HCT116 (cell line): ENCODE measurements around the gene SYNC. TPM values are rescaled to one million over a fixed set of nuclear protein-coding genes. Genes with fewer than 3 reads are reported as not detected.

Experiments used
- ATAC-seq: fragments of 200-7000 bp; cut with Tn5 transposase; 2 replicates; pipeline ENCODE4 v1.9.1; 2020; ENCODE audit warnings: mild to moderate bottlenecking, moderate library complexity
- BruUV-seq: library from RNA; stranded (reverse); fragments of 400-500 nt; replicated peaks from 2 replicates; lab custom pipeline; 2021; lab: Mats Ljungman, UMichigan
- CTCF ChIA-PET: fragments of 300-600 bp; sonication (Branson Sonifier 250); formaldehyde crosslinking; loops from one replicate; lab custom pipeline; 2021; ENCODE audit warnings: antibody characterized with exemption; lab: Charles Lee
- POLR2A ChIA-PET: fragments of 300-600, 350-600 bp; sonication (Branson Sonifier 250); formaldehyde crosslinking; loops from one replicate; lab custom pipeline; 2021; ENCODE audit warnings: antibody characterized with exemption; lab: Charles Lee
- RAD21 ChIA-PET, 2 experiments: fragments of 300-600 bp; sonication (Branson Sonifier 250); formaldehyde crosslinking; loops; one replicate each; lab custom pipeline; 2023; ENCODE audit warnings: low total read pairs in 2 of 2; ENCODE audit not compliant: uncharacterized antibody in 2 of 2, unreplicated experiment in 2 of 2, low non-redundant PET in 1 of 2; lab: Charles Lee
- DNase-seq: peaks from one replicate; pipeline ENCODE4 v3.0.0-alpha.2; 2010; ENCODE audit warnings: low read depth, low spot score
- H2AFZ ChIP-seq: fragments of 200-600 bp; shearing (Covaris generic), sonication (generic); 2 replicates; pipeline ENCODE4 v1.6.1; 2017; ENCODE audit warnings: low read depth, mixed run types, mixed read lengths, antibody characterized with exemption, low read length; ENCODE audit not compliant: poor library complexity, severe bottlenecking
- H3K27ac ChIP-seq: 2 replicates; pipeline ENCODE4 v1.5.1; 2012; ENCODE audit warnings: low read depth, low read length
- H3K27me3 ChIP-seq: fragments of 200-600 bp; sonication (generic); 2 replicates; pipeline ENCODE4 v1.6.1; 2016; ENCODE audit warnings: mixed run types, low read length, mixed read lengths; ENCODE audit not compliant: insufficient read depth
- H3K36me3 ChIP-seq, 2 experiments: fragments of 200-500 bp in 1 of 2; fragments of 200-600 bp in 1 of 2; sonication (Bioruptor generic) in 1 of 2; sonication (generic) in 1 of 2; 2 replicates each; pipeline versions ENCODE4 v1.5.1 to v1.6.1; 2014 to 2016; ENCODE audit warnings: low read length in 2 of 2, inconsistent platforms in 1 of 2, mixed read lengths in 1 of 2, mixed run types in 1 of 2; ENCODE audit not compliant: insufficient read depth in 2 of 2, control insufficient read depth in 1 of 2
- H3K4me1 ChIP-seq, 2 experiments: fragments of 200-600 bp in 1 of 2; sonication (generic) in 1 of 2; 2 replicates each; pipeline versions ENCODE4 v1.5.1 to v1.6.1; 2012 to 2017; ENCODE audit warnings: low read length in 2 of 2, inconsistent platforms in 1 of 2, mild to moderate bottlenecking in 1 of 2, mixed read lengths in 1 of 2, mixed run types in 1 of 2, moderate library complexity in 1 of 2; ENCODE audit not compliant: insufficient read depth in 2 of 2, control insufficient read depth in 1 of 2
- H3K4me2 ChIP-seq: fragments of 200-600 bp; sonication (generic); 2 replicates; pipeline ENCODE4 v1.6.1; 2017; ENCODE audit warnings: mixed run types, low read length, mixed read lengths
- H3K4me3 ChIP-seq, 2 experiments: fragments of 200-600 bp in 1 of 2; sonication (generic) in 1 of 2; replicated peaks in 1 of 2; 2 replicates each; pipeline ENCODE4 v1.5.1; 2011 to 2016; ENCODE audit warnings: low read length in 2 of 2, control low read depth in 1 of 2, low read depth in 1 of 2, mild to moderate bottlenecking in 1 of 2, mixed read lengths in 1 of 2, mixed run types in 1 of 2
- H3K79me2 ChIP-seq: fragments of 200-600 bp; sonication (generic); 2 replicates; pipeline ENCODE4 v1.6.1; 2017; ENCODE audit warnings: mild to moderate bottlenecking, mixed run types, low read length, moderate library complexity, mixed read lengths; ENCODE audit not compliant: insufficient read depth
- H3K9ac ChIP-seq: fragments of 200-600 bp; sonication (generic); 2 replicates; pipeline ENCODE4 v1.6.1; 2016; ENCODE audit warnings: low read length, mixed read lengths
- H3K9me2 ChIP-seq: fragments of 200-600 bp; sonication (generic), shearing (Covaris generic); 2 replicates; pipeline ENCODE4 v1.6.1; 2017; ENCODE audit warnings: mixed run types, mild to moderate bottlenecking, moderate library complexity; ENCODE audit not compliant: insufficient read depth
- H3K9me3 ChIP-seq, 2 experiments: fragments of 200-500 bp in 1 of 2; fragments of 200-600 bp in 1 of 2; sonication (Bioruptor generic) in 1 of 2; sonication (generic) in 1 of 2; 2 replicates each; pipeline ENCODE4 v1.6.1; 2014 to 2017; ENCODE audit warnings: low read length in 2 of 2, mixed read lengths in 2 of 2, inconsistent platforms in 1 of 2, low read depth in 1 of 2, mild to moderate bottlenecking in 1 of 2, mixed run types in 1 of 2, moderate library complexity in 1 of 2; ENCODE audit not compliant: control insufficient read depth in 1 of 2, insufficient read depth in 1 of 2
- H4K20me1 ChIP-seq: fragments of 200-600 bp; sonication (generic), shearing (Covaris generic); 2 replicates; pipeline ENCODE4 v1.6.1; 2017; ENCODE audit warnings: mixed run types, mild to moderate bottlenecking, moderate library complexity; ENCODE audit not compliant: insufficient read depth
- ATF3 ChIP-seq: IDR thresholded peaks from 2 replicates; pipeline ENCODE4 v1.6.1; 2012
- CEBPB ChIP-seq: IDR thresholded peaks from 2 replicates; pipeline ENCODE4 v1.6.1; 2012; ENCODE audit warnings: low read depth
- ELF1 ChIP-seq: IDR thresholded peaks from 2 replicates; pipeline ENCODE4 v1.6.1; 2012; ENCODE audit warnings: low read depth, borderline replicate concordance
- FOSL1 ChIP-seq: IDR thresholded peaks from 2 replicates; pipeline ENCODE4 v1.6.1; 2012; ENCODE audit warnings: low read depth
- MAX ChIP-seq: IDR thresholded peaks from 2 replicates; pipeline ENCODE4 v1.6.1; 2012
- POLR2A ChIP-seq: IDR thresholded peaks from 2 replicates; pipeline ENCODE4 v1.7.0; 2011; ENCODE audit warnings: borderline replicate concordance; ENCODE audit not compliant: insufficient read depth, insufficient read length; ENCODE audit errors: extremely low read depth
- SP1 ChIP-seq: IDR thresholded peaks from 2 replicates; pipeline ENCODE4 v1.6.1; 2012; ENCODE audit warnings: low read depth
- intact Hi-C: fragments of 100-400 bp; cut with micrococcal nuclease; formaldehyde crosslinking; loops from 2 replicates; pipeline ENCODE4 v1.10.0; 2022
- total RNA-seq: library from RNA; stranded (reverse); gene quantifications from one replicate; pipeline ENCODE4 v1.2.1, GENCODE V29; 2021; ENCODE audit not compliant: unreplicated experiment

Gene SYNC
- total RNA-seq, 1 experiment from 2014 or later: 1.3 TPM

- ChIA-PET RAD21 (no interaction called here), CTCF (no interaction called here), POLR2A (no interaction called here)
- Histone ChIP-seq H4K20me1 (no peaks in the 10 kb centered on the region), H3K27ac (peak overlapping the region; percentile 90), H3K4me2 (peak overlapping the region; percentile 91), H3K9ac (peak overlapping the region; percentile 71), H3K79me2 (peaks cover 33% of the 10 kb centered on the region), H3K27me3 (no peaks in the 10 kb centered on the region), H2AFZ (no peak overlapping the region), H3K9me2 (no peaks in the 10 kb centered on the region), H3K9me3 (no peaks in the 10 kb centered on the region), H3K4me1 (peaks cover 56 to 65% of the 10 kb centered on the region in 2 experiments), H3K36me3 (peaks cover 0 to 3% of the 10 kb centered on the region in 2 experiments; a peak in 1 of 4 replicates), H3K4me3 (peak overlapping the region; percentile 69 to 81)
- DNase-seq: no peak
- peak; percentile 23 for ATAC-seq
- TF ChIP-seq FOSL1 (no peak), ATF3 (no peak), ELF1 (no peak), SP1 (no peak), CEBPB (no peak)
- intact Hi-C loops: no loop called here
- BruUV-seq: no TSS peak
Observed at GRCh38 chr1:32741059-32741412, 38.5 kb upstream of the SYNC start.

- peak overlapping the region; percentile 44 for H3K4me2 ChIP-seq
- ChIA-PET CTCF (no interaction called here), RAD21 (no interaction called here), POLR2A (interaction anchor here (0.6 to 0.8 kb wide), 2 partner anchors 8 to 49 kb away, joined by 3 read pairs; no protein-coding TSS in a partner anchor)
- no peaks in the 10 kb centered on the region for H3K9me2 ChIP-seq
- intact Hi-C loops: no loop called here
- H3K9me3 ChIP-seq: no peaks in the 10 kb centered on the region
- H3K9ac ChIP-seq: peak overlapping the region; percentile 31
- H3K27ac ChIP-seq: peak overlapping the region; percentile 21; the same call in 1 of the 2 replicates
- no peaks in the 10 kb centered on the region for H3K27me3 ChIP-seq
- H4K20me1 ChIP-seq: no peaks in the 10 kb centered on the region
- H3K79me2 ChIP-seq: peaks cover 2% of the 10 kb centered on the region; the same call in 1 of the 2 replicates
- DNase-seq: no peak
- H3K4me1 ChIP-seq: peaks cover 27 to 30% of the 10 kb centered on the region in 2 experiments
- TF ChIP-seq MAX (no peak), ELF1 (no peak), POLR2A (no peak)
- no TSS peak for BruUV-seq
- ATAC-seq: no peak
- no peak overlapping the region for H3K4me3 ChIP-seq
- no peak overlapping the region for H2AFZ ChIP-seq
- H3K36me3 ChIP-seq: no peaks in the 10 kb centered on the region
Observed at GRCh38 chr1:32736812-32737791, 34.5 kb upstream of the SYNC start.
